Immature natural killer cell (primary cell): ENCODE data around the gene SMIM44. TPM values are rescaled to one million over a fixed set of nuclear protein-coding genes. Genes with fewer than 3 reads are reported as not detected.

Source experiments
- DNase-seq, 3 donors: peaks; one replicate each; pipeline ENCODE4 v3.0.0; 2022; ENCODE audit warnings: mixed read lengths in 1 of 3
- H3K27ac Mint-ChIP-seq, 6 donors: one replicate each; pipeline ENCODE4 v1.8.0; 2020; ENCODE audit warnings: mixed read lengths in 6 of 6, mild to moderate bottlenecking in 5 of 6, inconsistent platforms in 4 of 6, moderate library complexity in 3 of 6
- H3K27me3 Mint-ChIP-seq, 3 donors: one replicate each; pipeline ENCODE4 v1.8.0; 2020 to 2021; ENCODE audit warnings: low read depth in 3 of 3, mild to moderate bottlenecking in 3 of 3, mixed read lengths in 3 of 3, moderate library complexity in 3 of 3, inconsistent platforms in 1 of 3
- H3K36me3 Mint-ChIP-seq, 3 donors: one replicate each; pipeline ENCODE4 v1.8.0; 2020; ENCODE audit warnings: mixed read lengths in 3 of 3, inconsistent platforms in 2 of 3, mild to moderate bottlenecking in 2 of 3
- H3K4me1 Mint-ChIP-seq, 2 donors: one replicate each; pipeline ENCODE4 v1.8.0; 2020; ENCODE audit warnings: inconsistent platforms in 2 of 2, mild to moderate bottlenecking in 2 of 2, mixed read lengths in 2 of 2, moderate library complexity in 1 of 2
- H3K4me3 Mint-ChIP-seq, 5 donors: one replicate each; pipeline ENCODE4 v1.8.0; 2020; ENCODE audit warnings: mild to moderate bottlenecking in 5 of 5, mixed read lengths in 5 of 5, inconsistent platforms in 3 of 5, moderate library complexity in 3 of 5
- H3K9me3 Mint-ChIP-seq, 6 donors: one replicate each; pipeline ENCODE4 v1.8.0; 2020; ENCODE audit warnings: mild to moderate bottlenecking in 6 of 6, mixed read lengths in 6 of 6, inconsistent platforms in 4 of 6, moderate library complexity in 3 of 6
- polyA plus RNA-seq, 3 donors: library from polyadenylated mRNA; unstranded; fragments of 300-500 nt; fragmentation: Illumina TruSeq; gene quantifications; one replicate each; pipeline ENCODE4 v1.2.3, GENCODE V29; 2021

Gene SMIM44
- polyA plus RNA-seq, 3 donors from 2014 or later: not detected

- peaks cover 49 to 50% of the 10 kb centered on the region in 2 donors for H3K4me1 Mint-ChIP-seq
- peaks cover 24 to 38% (median 26%) of the 10 kb centered on the region in 3 donors for H3K27me3 Mint-ChIP-seq
- H3K9me3 Mint-ChIP-seq: no peaks in the 10 kb centered on the region
- H3K4me3 Mint-ChIP-seq: peak overlapping the region in 4 of 5 donors; percentile 26 to 93 (median 62)
- peaks cover 0 to 4% (median 0%) of the 10 kb centered on the region in 3 donors for H3K36me3 Mint-ChIP-seq
- no peak for DNase-seq
- H3K27ac Mint-ChIP-seq: peak overlapping the region; percentile 98 to 100 (median 99)
Measured at GRCh38 chr19:3504735-3505134, 21.5 kb upstream of the SMIM44 start.

DNA sequence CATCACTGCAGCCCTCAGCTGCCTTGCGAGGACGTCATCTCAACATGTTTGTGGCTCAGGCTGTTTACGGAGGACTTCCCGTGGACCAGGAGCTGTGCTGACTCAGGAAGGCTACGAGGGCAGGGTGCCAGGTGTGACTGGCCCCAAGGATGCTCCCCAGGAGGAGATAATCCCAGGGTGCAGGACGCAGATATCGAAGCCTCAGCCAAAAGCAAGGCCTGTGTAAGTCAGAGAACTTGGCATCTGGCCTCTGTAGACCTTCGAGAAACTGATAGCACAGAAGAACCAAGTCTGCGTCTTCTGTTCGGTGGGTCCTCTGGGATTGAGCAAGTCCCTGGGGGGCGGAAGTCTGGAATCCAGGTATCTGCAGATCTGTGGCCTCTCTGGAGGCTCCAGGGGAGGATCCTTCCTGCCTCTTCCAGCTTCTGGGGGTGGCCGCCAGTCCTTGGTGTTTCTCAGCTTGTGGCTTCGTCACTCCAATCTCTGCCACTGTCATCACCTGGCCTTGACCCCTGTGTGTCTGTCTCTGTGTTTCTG lies 19.9 kb upstream of the SMIM44 start:
- DNase-seq: no peak
- Mint-ChIP-seq H3K27me3 (peaks cover 26 to 30% (median 30%) of the 10 kb centered on the region in 3 donors), H3K9me3 (no peaks in the 10 kb centered on the region), H3K4me3 (no peak overlapping the region), H3K36me3 (no peaks in the 10 kb centered on the region), H3K27ac (peak overlapping the region in 5 of 6 donors; percentile 61 to 100 (median 98)), H3K4me1 (peaks cover 38 to 42% of the 10 kb centered on the region in 2 donors)

DNA sequence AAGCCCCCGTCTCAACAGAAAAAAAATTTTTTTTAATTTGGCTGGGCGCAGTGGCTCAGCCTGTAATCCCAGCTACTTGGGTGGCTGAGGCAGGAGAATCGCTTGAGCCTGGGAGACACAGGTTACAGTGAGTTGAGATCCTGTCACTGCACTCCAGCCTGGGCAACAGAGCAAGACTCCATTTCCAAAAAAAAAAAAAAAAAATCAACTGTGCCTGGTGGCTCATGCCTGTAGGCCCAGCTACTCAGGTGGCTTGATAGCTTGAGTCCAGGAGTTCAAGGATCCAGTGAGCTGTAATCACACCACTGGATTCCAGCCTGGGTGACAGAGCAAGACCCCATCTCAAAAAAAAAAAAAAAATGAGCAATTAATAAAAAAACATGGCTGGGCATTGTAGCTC lies 18.5 kb upstream of the SMIM44 start:
- Mint-ChIP-seq H3K4me1 (peaks cover 30 to 38% of the 10 kb centered on the region in 2 donors), H3K27me3 (peaks cover 26 to 29% (median 28%) of the 10 kb centered on the region in 3 donors), H3K27ac (peak overlapping the region in 2 of 6 donors; percentile 10 to 99), H3K36me3 (peaks cover 0 to 5% (median 0%) of the 10 kb centered on the region in 3 donors), H3K4me3 (no peak overlapping the region), H3K9me3 (peaks cover 0 to 1% (median 0%) of the 10 kb centered on the region in 6 donors)
- DNase-seq: no peak

GRCh38 chr19:3500429-3501101 lies 17.3 kb upstream of the SMIM44 start, which contains the start of gene DOHH:
Gene DOHH, minus strand, starts transcription at chr19:3500674. Its CDS starts 3,860 bp downstream, at chr19:3496814.
- Mint-ChIP-seq H3K9me3 (peaks cover 0 to 1% (median 0%) of the 10 kb centered on the region in 6 donors), H3K4me1 (peaks cover 25 to 30% of the 10 kb centered on the region in 2 donors), H3K36me3 (peaks cover 0 to 8% (median 0%) of the 10 kb centered on the region in 3 donors), H3K27ac (peak within 1 kb of the TSS; percentile 96 to 99 (median 98)), H3K4me3 (peak within 1 kb of the TSS; percentile 86 to 96 (median 92)), H3K27me3 (peaks cover 19 to 22% (median 20%) of the 10 kb centered on the region in 3 donors)
- peak; percentile 93 to 95 (median 95) for DNase-seq

GRCh38 chr19:3499738-3500428 lies 16.6 kb upstream of the SMIM44 start:
- Mint-ChIP-seq H3K27me3 (peaks cover 17 to 19% (median 18%) of the 10 kb centered on the region in 3 donors), H3K4me3 (peak overlapping the region; percentile 86 to 96 (median 92)), H3K27ac (peak overlapping the region; percentile 96 to 99 (median 98)), H3K9me3 (peaks cover 0 to 1% (median 0%) of the 10 kb centered on the region in 6 donors), H3K4me1 (peaks cover 22 to 27% of the 10 kb centered on the region in 2 donors), H3K36me3 (peaks cover 0 to 12% (median 0%) of the 10 kb centered on the region in 3 donors)
- DNase-seq: no peak

DNA sequence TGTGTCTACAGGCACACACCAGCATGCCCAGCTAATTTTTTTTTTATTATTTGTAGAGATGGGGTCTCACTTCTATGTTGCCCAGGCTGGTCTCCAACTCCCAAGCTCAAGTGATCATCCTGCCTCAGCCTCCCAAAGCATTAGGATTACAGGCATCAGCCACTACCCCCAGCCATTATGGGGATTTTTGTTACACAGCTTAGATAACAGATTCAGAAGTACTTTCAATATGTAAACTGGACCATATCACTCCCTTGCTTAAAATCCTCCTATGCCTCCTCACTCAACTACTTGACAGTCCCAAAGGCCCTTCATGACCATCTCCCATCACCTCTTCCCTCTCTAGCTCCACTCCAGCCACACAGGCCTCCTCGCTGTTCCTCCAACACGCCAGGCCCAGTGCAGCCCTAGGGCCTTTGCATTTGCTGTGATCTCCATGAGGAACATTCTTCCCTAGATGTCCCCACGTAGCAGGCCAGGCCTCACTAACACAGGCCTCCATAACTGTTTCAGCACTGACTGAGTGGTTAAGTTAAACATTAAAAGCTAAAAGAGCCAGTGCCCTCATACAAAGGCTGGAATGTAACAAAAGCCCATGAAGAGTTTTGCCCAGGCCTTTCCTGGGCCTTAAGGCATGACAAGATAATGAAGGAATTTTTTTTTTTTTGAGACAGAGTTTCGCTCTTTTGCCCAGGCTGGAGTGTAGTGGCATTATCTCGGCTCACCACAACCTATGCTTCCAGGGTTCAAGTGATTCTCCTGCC lies 14.7 kb upstream of the SMIM44 start:
- Mint-ChIP-seq H3K4me1 (peaks cover 20 to 27% of the 10 kb centered on the region in 2 donors), H3K4me3 (peak overlapping the region in 2 of 5 donors; percentile 12 to 18), H3K27ac (peak overlapping the region in 3 of 6 donors; percentile 1 to 51 (median 10)), H3K36me3 (peaks cover 0 to 12% (median 0%) of the 10 kb centered on the region in 3 donors), H3K9me3 (peaks cover 0 to 1% (median 0%) of the 10 kb centered on the region in 6 donors), H3K27me3 (peaks cover 17 to 19% (median 18%) of the 10 kb centered on the region in 3 donors)
- no peak for DNase-seq

GRCh38 chr19:3496392-3497273 lies 13.4 kb upstream of the SMIM44 start:
- H3K27me3 Mint-ChIP-seq: peaks cover 17 to 19% (median 18%) of the 10 kb centered on the region in 3 donors
- H3K27ac Mint-ChIP-seq: peak overlapping the region in 1 of 6 donors; percentile 18
- H3K9me3 Mint-ChIP-seq: peaks cover 0 to 1% (median 0%) of the 10 kb centered on the region in 6 donors
- no peak overlapping the region for H3K4me3 Mint-ChIP-seq
- peaks cover 0 to 12% (median 0%) of the 10 kb centered on the region in 3 donors for H3K36me3 Mint-ChIP-seq
- H3K4me1 Mint-ChIP-seq: peaks cover 20 to 27% of the 10 kb centered on the region in 2 donors
- DNase-seq: no peak

- peaks cover 0 to 12% (median 0%) of the 10 kb centered on the region in 3 donors for H3K36me3 Mint-ChIP-seq
- no peak for DNase-seq
- no peak overlapping the region for H3K4me3 Mint-ChIP-seq
- H3K9me3 Mint-ChIP-seq: peaks cover 0 to 1% (median 0%) of the 10 kb centered on the region in 6 donors
- H3K27ac Mint-ChIP-seq: no peak overlapping the region
- H3K4me1 Mint-ChIP-seq: peaks cover 7 to 12% of the 10 kb centered on the region in 2 donors
- peaks cover 1 to 6% (median 5%) of the 10 kb centered on the region in 3 donors for H3K27me3 Mint-ChIP-seq
Measured at GRCh38 chr19:3494559-3494958, 11.3 kb upstream of the SMIM44 start.

GRCh38 chr19:3494051-3494450 lies 10.8 kb upstream of the SMIM44 start:
- H3K4me1 Mint-ChIP-seq: peaks cover 4 to 8% of the 10 kb centered on the region in 2 donors

DNA sequence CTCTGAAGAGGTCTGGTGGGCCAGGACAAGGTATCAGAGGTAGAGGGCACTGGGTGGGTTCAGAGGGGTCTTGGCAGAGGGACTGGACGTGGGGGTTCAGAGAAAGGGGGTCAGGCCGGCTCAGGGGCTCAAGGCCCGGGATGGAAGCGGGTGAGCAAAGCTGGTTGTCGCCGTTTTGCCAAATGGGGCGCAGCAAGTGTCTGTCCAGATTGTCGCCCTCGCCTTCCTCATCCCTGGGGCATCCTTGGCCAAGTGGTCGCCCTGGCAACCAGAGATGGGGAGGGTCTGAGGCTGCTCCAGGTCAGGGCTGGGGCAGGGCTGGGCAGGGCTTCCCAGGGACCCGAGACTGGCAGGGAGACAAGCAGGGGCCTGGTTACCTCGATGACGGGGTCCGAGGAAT lies 10.4 kb upstream of the SMIM44 start:
- peaks cover 3 to 5% of the 10 kb centered on the region in 2 donors for H3K4me1 Mint-ChIP-seq
- H3K4me3 Mint-ChIP-seq: no peak overlapping the region
- H3K27me3 Mint-ChIP-seq: peaks cover 0 to 5% (median 4%) of the 10 kb centered on the region in 3 donors
- no peak overlapping the region for H3K27ac Mint-ChIP-seq
- DNase-seq: no peak
- H3K9me3 Mint-ChIP-seq: peaks cover 0 to 1% (median 0%) of the 10 kb centered on the region in 6 donors
- H3K36me3 Mint-ChIP-seq: peaks cover 0 to 12% (median 0%) of the 10 kb centered on the region in 3 donors

More at GRCh38 chr19:3494051-3494450, 10.8 kb upstream of the SMIM44 start:
- Mint-ChIP-seq H3K4me3 (no peak overlapping the region), H3K9me3 (peaks cover 0 to 1% (median 0%) of the 10 kb centered on the region in 6 donors), H3K27me3 (peaks cover 0 to 5% (median 4%) of the 10 kb centered on the region in 3 donors), H3K27ac (no peak overlapping the region), H3K36me3 (peaks cover 0 to 12% (median 0%) of the 10 kb centered on the region in 3 donors)
- no peak for DNase-seq

DNA sequence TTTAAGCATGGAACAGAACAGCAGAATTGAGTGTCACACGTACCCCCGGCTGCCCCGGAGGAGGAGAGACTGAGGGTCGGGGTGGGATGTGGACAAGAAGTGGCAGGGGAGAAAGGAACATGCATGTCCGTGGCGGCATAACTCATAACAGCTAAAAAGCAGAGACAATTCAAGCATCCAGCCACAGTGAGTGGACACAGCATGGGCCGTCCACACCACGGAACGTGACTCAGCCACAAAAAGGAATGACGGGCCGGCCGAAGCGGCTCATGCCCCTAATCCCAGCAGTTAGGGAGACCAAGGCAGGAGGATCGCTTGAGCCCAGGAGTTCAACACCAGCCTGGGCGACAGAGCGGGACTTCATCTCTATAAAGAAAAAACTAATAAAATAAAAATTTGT lies 9.7 kb upstream of the SMIM44 start:
- H3K27me3 Mint-ChIP-seq: peaks cover 0 to 2% (median 2%) of the 10 kb centered on the region in 3 donors
- no peak overlapping the region for H3K27ac Mint-ChIP-seq
- DNase-seq: no peak
- H3K9me3 Mint-ChIP-seq: peaks cover 0 to under 1% (median 0%) of the 10 kb centered on the region in 6 donors
- H3K4me3 Mint-ChIP-seq: no peak overlapping the region
- H3K4me1 Mint-ChIP-seq: peaks cover 3 to 5% of the 10 kb centered on the region in 2 donors
- peaks cover 0 to 12% (median 0%) of the 10 kb centered on the region in 3 donors for H3K36me3 Mint-ChIP-seq
